HG03139 (cell line): ENCODE results near the gene PLCB4.

Source experiments
- ATAC-seq: cut with Tn5 transposase; IDR thresholded peaks from one replicate; pipeline ENCODE4 v1.9.1; 2021; ENCODE audit not compliant: unreplicated experiment

Gene PLCB4

GRCh38 chr20:9302091-9302462, 233.2 kb downstream of the PLCB4 start:
- ATAC-seq, result no peak

DNA sequence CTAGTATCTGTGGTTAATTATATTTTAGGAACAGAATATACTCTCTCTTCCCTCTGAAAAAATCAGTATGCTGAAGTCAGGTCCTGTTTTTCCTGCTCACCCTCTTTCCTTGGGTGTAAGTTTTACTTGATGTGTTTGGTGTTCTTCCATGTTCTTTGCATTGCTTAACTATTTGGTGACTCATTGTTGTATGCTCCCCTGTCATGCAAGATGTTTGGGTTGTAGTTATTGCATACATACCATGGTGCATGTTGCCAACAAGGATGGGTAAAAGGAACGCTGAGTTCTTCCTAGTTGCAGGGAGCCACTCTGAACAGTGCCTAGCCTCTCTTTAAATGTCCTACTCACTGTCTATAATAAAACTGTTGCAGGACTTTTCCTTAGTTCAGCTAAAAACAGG, 237.6 kb downstream of the PLCB4 start:
- ATAC-seq, result no peak

DNA sequence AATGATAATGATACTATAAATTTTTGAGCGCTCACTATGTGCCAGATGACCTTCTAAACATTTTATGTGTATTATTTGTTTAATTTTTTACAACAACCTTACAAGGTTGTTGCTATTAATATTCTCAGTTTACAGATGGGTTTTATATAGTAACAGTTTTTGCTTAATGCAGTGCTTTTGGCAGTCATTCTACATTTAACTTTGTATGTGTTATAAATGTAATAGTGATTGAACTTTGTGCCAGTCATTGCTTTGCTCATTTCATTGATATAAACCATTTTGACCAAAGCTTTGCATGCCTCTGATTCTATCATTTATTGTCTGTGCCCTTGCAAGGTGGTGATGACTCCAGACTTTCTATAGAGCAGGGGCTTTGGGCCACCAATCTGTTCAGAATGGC, 239.2 kb downstream of the PLCB4 start:
- no peak for ATAC-seq

- ATAC-seq, result no peak
These were observed 242.2 kb downstream of the PLCB4 start for GRCh38 chr20:9311132-9311531.

GRCh38 chr20:9319687-9320384, 250.9 kb downstream of the PLCB4 start:
- ATAC-seq, result no peak

- no peak for ATAC-seq
These were observed 252.1 kb downstream of the PLCB4 start for GRCh38 chr20:9321007-9321406.

GRCh38 chr20:9322661-9323060, 253.8 kb downstream of the PLCB4 start:
- ATAC-seq, result no peak

DNA sequence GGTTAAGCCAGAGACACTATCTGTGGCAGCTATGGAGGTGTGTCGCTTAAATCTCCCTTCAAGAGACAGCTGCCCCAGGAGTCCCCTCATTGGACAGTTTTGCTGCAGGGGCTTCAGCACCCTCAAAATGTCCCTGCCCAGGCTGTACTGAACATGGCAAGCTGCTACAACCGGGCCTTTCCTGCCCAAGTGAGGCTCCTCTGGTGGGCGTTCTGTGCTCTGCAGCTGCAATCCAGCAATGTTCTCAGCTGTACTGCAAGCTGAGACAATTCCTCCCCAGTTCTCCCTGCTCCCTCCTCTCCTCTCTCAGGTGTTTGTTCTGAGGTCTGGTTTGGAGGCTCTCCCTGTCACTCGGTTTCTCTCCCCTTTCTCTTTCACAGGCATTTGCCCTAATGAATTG, 254.7 kb downstream of the PLCB4 start:
- no peak for ATAC-seq

DNA sequence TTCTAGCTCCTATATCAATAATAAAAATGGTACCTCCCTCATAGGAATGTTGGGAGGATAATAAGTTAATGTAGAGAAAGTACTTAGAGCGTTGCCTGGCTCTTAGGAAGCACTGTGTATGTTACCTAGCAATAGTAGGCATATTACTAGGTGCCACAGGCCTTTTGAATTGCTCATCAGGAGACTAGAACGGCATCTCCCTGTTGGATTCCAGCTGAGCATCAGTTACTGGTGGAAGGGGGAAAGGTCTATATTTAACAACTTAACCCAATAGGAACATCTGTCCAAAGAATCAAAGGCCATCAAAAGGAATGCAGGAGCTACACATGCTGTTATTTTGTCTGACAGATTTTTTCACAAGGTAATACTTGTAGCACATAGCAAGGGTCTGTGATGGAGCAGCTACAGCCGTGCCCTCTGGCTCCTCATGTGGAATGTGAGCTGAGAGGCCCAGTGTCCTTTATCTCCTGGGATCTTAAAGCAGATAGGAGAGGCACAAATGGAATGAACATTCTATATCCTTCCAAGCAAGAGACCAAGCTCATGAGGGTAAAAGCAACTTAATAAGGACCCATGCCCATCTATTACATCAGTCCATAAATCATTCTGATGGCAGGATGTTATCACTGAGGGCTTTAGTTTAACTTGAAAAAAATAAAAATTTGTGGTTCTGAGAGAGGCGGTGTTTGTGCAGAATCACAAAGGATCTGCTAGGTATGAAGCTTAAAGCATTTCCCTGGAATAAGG, 260.6 kb downstream of the PLCB4 start:
- ATAC-seq, result no peak

GRCh38 chr20:9330151-9330550, 261.3 kb downstream of the PLCB4 start:
- ATAC-seq, result no peak

- ATAC-seq, result no peak
These were observed 263.0 kb downstream of the PLCB4 start for GRCh38 chr20:9331707-9332435.

DNA sequence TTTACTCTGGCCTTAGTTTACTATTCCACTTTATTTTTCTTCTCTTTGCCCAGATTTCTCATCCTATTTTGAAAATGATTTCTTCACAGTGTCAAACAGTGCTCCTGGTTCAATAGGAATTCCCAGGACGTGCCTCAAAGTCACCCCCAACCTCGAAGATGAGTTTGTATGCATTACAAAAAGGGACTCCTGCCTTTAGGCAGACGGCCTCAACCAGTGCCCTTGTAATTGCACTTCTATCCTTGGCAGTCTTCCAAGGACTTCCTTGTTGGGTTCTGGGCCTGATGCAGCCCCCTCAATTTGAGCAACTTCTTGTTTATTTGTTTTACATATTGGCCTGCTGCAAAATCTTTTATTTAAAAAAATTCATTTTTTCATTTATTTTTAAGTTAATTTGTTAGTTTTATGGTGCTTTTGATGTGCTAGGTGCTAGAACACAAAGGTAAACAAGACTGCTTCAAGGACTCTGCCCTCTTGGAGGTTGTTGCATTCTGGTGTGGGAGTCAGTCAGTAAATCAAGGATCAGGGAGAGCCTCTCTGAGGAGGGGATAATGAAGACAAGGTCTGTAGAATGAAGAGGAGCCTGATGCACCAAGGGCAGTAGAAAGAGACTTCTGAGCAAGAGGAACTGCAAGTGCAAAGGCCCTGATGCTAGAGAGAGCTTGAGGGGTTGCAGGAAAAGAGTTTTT, 264.0 kb downstream of the PLCB4 start:
- no peak for ATAC-seq

DNA sequence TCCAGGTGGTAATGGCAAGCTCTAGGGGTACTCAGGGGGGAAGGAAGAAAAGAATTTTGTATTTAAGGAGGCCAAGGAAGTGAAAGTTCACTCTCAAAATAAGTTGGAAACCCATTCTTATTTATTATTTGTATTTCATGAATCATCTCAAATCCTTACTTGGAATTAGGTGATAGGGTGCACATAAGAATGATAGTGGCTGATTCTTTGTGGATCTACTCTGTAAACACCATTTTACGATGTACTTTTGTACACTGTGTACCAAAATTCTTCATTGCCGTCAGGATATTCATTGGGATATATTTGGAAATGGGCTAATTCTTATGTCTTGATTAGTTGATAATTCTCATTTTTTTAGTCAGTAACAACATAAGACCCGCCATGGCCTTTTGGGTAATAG, 266.0 kb downstream of the PLCB4 start:
- ATAC-seq, result no peak

DNA sequence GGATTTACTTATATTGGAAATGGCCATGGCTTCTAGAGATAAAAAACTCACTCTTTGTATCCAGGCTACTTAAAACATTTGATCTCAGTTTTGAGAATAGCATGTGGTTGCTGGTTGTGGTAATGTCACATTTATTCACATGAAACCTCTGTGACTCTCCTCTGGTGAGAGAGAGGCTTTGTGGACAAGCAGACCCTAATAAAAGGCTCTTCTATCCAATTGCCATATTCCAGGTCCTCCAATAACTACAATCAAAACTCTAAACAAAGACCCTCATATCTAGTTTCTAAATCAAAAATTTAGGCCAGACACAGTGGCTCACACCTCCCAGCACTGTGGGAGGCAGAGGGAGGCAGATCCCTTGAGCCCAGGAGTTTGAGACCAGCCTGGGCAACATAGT, 269.2 kb downstream of the PLCB4 start:
- ATAC-seq, result no peak

GRCh38 chr20:9339708-9340107, 270.8 kb downstream of the PLCB4 start:
- ATAC-seq, result no peak

GRCh38 chr20:9342651-9343050, 273.8 kb downstream of the PLCB4 start:
- no peak for ATAC-seq

GRCh38 chr20:9344083-9344920, 275.4 kb downstream of the PLCB4 start:
- no peak for ATAC-seq

GRCh38 chr20:9348316-9348715, 279.4 kb downstream of the PLCB4 start:
- ATAC-seq, result no peak

- no peak for ATAC-seq
These were observed 279.9 kb downstream of the PLCB4 start for GRCh38 chr20:9348747-9349146.

GRCh38 chr20:9349249-9349648, 280.4 kb downstream of the PLCB4 start:
- ATAC-seq, result no peak

DNA sequence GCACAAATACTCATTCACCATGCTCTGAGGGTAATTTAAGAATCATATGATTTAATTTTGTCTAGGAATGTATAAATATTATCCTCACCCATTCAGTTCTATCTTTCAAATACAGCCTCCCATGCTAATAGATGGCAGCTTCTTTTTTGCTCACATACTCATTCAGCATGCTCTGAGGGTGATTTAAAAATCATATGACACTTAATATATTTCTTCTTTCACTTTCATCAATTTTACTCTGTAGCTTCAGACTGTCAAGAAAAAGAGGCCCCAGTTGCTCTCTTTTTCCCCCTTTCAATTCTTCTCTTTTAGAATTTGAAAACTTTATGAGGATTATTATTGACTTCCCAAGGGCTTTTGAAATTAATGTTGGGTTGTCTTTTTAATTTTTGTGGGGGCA, 283.9 kb downstream of the PLCB4 start:
- no peak for ATAC-seq
